Measurements from ENCODE around the gene EXOSC5. TPM values are rescaled to one million over a fixed set of nuclear protein-coding genes. Genes with fewer than 3 reads are reported as not detected.
"Not testable (repeated sequence)": the region's sequence is repeated elsewhere in the genome, so short reads cannot be mapped to it uniquely, and the experiment has no call there.

EXOSC5 gene
- total RNA-seq, 1 donor from 2014 or later = 10.6 TPM

- Mint-ChIP-seq H3K27me3 (ENCODE audit: unreplicated experiment) (no peaks in the 10 kb centered on the region), H3K27ac (ENCODE audit: unreplicated experiment) (no peak overlapping the region), H3K4me3 (ENCODE audit: unreplicated experiment) (no peak overlapping the region), H3K9me3 (ENCODE audit: unreplicated experiment) (no peaks in the 10 kb centered on the region), H3K36me3 (ENCODE audit: unreplicated experiment) (no peaks in the 10 kb centered on the region), H3K4me1 (ENCODE audit: unreplicated experiment) (peaks cover 29% of the 10 kb centered on the region)
- TF ChIP-seq CTCF (IDR thresholded peaks at IDR 0.05) = no peak
- no peak for DNase-seq (ENCODE audit: extremely low spot score, unreplicated experiment)
Observed at GRCh38 chr19:41372501-41372900, 24.7 kb downstream of the EXOSC5 start.

- no peak overlapping the region for H3K4me3 Mint-ChIP-seq (ENCODE audit: unreplicated experiment)
- no peak for DNase-seq (ENCODE audit: extremely low spot score, unreplicated experiment)
- no peak overlapping the region for H3K27ac Mint-ChIP-seq (ENCODE audit: unreplicated experiment)
- no peaks in the 10 kb centered on the region for H3K27me3 Mint-ChIP-seq (ENCODE audit: unreplicated experiment)
- no peaks in the 10 kb centered on the region for H3K9me3 Mint-ChIP-seq (ENCODE audit: unreplicated experiment)
- peaks cover 23% of the 10 kb centered on the region for H3K4me1 Mint-ChIP-seq (ENCODE audit: unreplicated experiment)
- TF ChIP-seq CTCF (IDR thresholded peaks at IDR 0.05) = no peak
- no peaks in the 10 kb centered on the region for H3K36me3 Mint-ChIP-seq (ENCODE audit: unreplicated experiment)
Observed at GRCh38 chr19:41371541-41371940, 25.6 kb downstream of the EXOSC5 start.

- not testable (repeated sequence) for H3K4me3 Mint-ChIP-seq (ENCODE audit: unreplicated experiment); H3K9me3 Mint-ChIP-seq (ENCODE audit: unreplicated experiment); DNase-seq (ENCODE audit: extremely low spot score, unreplicated experiment); H3K27ac Mint-ChIP-seq (ENCODE audit: unreplicated experiment); H3K27me3 Mint-ChIP-seq (ENCODE audit: unreplicated experiment); H3K36me3 Mint-ChIP-seq (ENCODE audit: unreplicated experiment)
- H3K4me1 Mint-ChIP-seq (ENCODE audit: unreplicated experiment) = peaks cover 23% of the 10 kb centered on the region
Observed at GRCh38 chr19:41371119-41371518, 26.0 kb downstream of the EXOSC5 start.

- H3K4me1 Mint-ChIP-seq (ENCODE audit: unreplicated experiment) = peaks cover 22% of the 10 kb centered on the region
- no peak for DNase-seq (ENCODE audit: extremely low spot score, unreplicated experiment)
- H3K4me3 Mint-ChIP-seq (ENCODE audit: unreplicated experiment) = no peak overlapping the region
- H3K9me3 Mint-ChIP-seq (ENCODE audit: unreplicated experiment) = no peaks in the 10 kb centered on the region
- H3K27me3 Mint-ChIP-seq (ENCODE audit: unreplicated experiment) = no peaks in the 10 kb centered on the region
- TF ChIP-seq CTCF (IDR thresholded peaks at IDR 0.05) = no peak
- no peak overlapping the region for H3K27ac Mint-ChIP-seq (ENCODE audit: unreplicated experiment)
- no peaks in the 10 kb centered on the region for H3K36me3 Mint-ChIP-seq (ENCODE audit: unreplicated experiment)
Observed at GRCh38 chr19:41369769-41370168, 27.4 kb downstream of the EXOSC5 start.

- TF ChIP-seq CTCF (IDR thresholded peaks at IDR 0.05) = no peak
- peak overlapping the region; percentile 73 for H3K27ac Mint-ChIP-seq (ENCODE audit: unreplicated experiment)
- peaks cover 26% of the 10 kb centered on the region for H3K4me1 Mint-ChIP-seq (ENCODE audit: unreplicated experiment)
- H3K4me3 Mint-ChIP-seq (ENCODE audit: unreplicated experiment) = no peak overlapping the region
- no peaks in the 10 kb centered on the region for H3K9me3 Mint-ChIP-seq (ENCODE audit: unreplicated experiment)
- no peak for DNase-seq (ENCODE audit: extremely low spot score, unreplicated experiment)
- H3K27me3 Mint-ChIP-seq (ENCODE audit: unreplicated experiment) = no peaks in the 10 kb centered on the region
- no peaks in the 10 kb centered on the region for H3K36me3 Mint-ChIP-seq (ENCODE audit: unreplicated experiment)
Observed at GRCh38 chr19:41367848-41368301, 29.3 kb downstream of the EXOSC5 start.

GRCh38 chr19:41366089-41366488 is 31.1 kb downstream of the EXOSC5 start:
- no peaks in the 10 kb centered on the region for H3K36me3 Mint-ChIP-seq (ENCODE audit: unreplicated experiment)
- no peaks in the 10 kb centered on the region for H3K9me3 Mint-ChIP-seq (ENCODE audit: unreplicated experiment)
- TF ChIP-seq CTCF (IDR thresholded peaks at IDR 0.05) = no peak
- H3K27me3 Mint-ChIP-seq (ENCODE audit: unreplicated experiment) = no peaks in the 10 kb centered on the region
- H3K4me1 Mint-ChIP-seq (ENCODE audit: unreplicated experiment) = peaks cover 25% of the 10 kb centered on the region
- peak overlapping the region; percentile 27 for H3K4me3 Mint-ChIP-seq (ENCODE audit: unreplicated experiment)
- no peak overlapping the region for H3K27ac Mint-ChIP-seq (ENCODE audit: unreplicated experiment)
- DNase-seq (ENCODE audit: extremely low spot score, unreplicated experiment) = no peak

All from osteocyte (in vitro differentiated cells).